GM23248 (cell line): ENCODE results near the gene ESPNL.

Source experiments
- EZH2 ChIP-seq: fragments of 200-600 bp; sonication (generic); IDR thresholded peaks from 2 replicates; pipeline ENCODE4 v1.6.1; 2018; ENCODE audit warnings: antibody characterized with exemption, mild to moderate bottlenecking; ENCODE audit not compliant: insufficient read depth, poor library complexity, severe bottlenecking
- EZH2phosphoT487 ChIP-seq: fragments of 200-600 bp; sonication (generic); IDR thresholded peaks from 2 replicates; pipeline ENCODE4 v1.6.1; 2018; ENCODE audit warnings: antibody characterized with exemption, moderate library complexity, mild to moderate bottlenecking, low read depth; ENCODE audit not compliant: insufficient read depth

DNA sequence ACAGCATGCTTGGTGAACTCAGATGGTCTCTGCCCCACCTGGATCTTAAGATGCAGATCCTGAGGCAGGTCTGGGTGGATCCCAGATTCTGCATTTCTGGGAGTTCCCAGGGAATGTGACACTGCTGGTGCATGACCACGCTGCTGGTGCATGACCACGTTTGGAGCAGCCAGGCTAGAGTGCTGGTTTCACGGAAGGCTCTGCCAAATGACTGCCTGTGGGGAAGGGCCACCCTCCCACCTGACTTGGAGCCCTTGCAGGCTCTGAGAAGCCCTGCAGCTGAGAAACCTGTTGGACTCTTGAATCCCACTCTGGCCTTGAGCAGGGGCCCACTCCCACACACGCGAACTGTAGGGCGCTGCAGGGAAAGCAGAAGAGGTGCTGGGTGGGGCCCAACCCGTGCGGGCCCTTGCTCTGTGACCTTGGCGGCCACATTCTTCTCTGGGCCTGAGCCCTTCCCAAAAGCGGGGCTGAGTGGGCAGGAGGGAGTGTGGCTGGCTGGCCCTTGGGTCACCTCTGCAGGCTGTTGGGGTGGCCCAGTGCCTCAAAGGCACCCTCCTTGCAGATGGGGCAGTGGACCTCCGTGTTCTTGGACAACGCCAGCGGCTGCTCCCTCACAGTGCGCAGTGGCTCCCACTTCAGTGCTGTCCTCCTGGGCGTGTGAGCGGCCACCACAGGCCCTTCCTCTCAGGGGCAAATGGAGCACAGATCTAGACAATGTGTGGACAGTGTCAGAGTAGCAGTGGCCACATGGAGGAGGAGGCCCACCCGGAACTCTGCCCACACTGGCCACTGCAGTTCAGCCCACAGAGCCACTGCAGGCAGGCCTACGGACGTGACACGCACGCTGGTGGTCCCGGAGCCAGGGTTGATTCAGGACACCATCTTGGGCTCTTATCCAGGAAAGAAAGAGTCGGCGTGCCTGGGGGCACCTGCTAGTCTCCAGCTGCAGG is 66.5 kb downstream of the ESPNL start:
- TF ChIP-seq EZH2 (no peak), EZH2phosphoT487 (no peak)
